Gastroesophageal sphincter (tissue), 3 donors: Measurements from ENCODE around the gene LAMA3.

ENCODE experiments used
- CTCF ChIP-seq, 4 experiments: fragments of 200-600 bp in 2 of 4; fragments of 450-650 bp in 2 of 4; sonication (generic) in 1 of 4; IDR thresholded peaks; one replicate each; pipeline ENCODE4 v1.5.1; 2017 to 2019; ENCODE audit warnings: antibody characterized with exemption in 4 of 4, mild to moderate bottlenecking in 2 of 4, moderate library complexity in 2 of 4
- POLR2A ChIP-seq, 2 donors: fragments of 450-650 bp; IDR thresholded peaks; one replicate each; pipeline ENCODE4 v1.6.1; 2017; ENCODE audit warnings: antibody characterized with exemption in 2 of 2, mild to moderate bottlenecking in 2 of 2, moderate library complexity in 1 of 2
- POLR2AphosphoS5 ChIP-seq: sonication (generic); formaldehyde crosslinking; IDR thresholded peaks from one replicate; pipeline ENCODE4 v1.6.1; 2017; ENCODE audit warnings: antibody characterized with exemption

GRCh38 chr18:23765931-23766330 lies 76.7 kb downstream of the LAMA3 start:
- TF ChIP-seq CTCF (IDR thresholded peaks at IDR 0.05) (no peak), POLR2AphosphoS5 (no peak), POLR2A (IDR thresholded peaks at IDR 0.05) (no peak)
